GM12872 (cell line): ENCODE measurements around the gene RPS2.

Experiments
- TF ChIP-seq, protein P1 (sequence below): IDR thresholded peaks from 3 replicates; pipeline ENCODE4 v1.5.1; 2011; ENCODE audit warnings: low read depth, mild to moderate bottlenecking, low read length, moderate library complexity; ENCODE audit not compliant: insufficient read depth

Gene RPS2

DNA sequence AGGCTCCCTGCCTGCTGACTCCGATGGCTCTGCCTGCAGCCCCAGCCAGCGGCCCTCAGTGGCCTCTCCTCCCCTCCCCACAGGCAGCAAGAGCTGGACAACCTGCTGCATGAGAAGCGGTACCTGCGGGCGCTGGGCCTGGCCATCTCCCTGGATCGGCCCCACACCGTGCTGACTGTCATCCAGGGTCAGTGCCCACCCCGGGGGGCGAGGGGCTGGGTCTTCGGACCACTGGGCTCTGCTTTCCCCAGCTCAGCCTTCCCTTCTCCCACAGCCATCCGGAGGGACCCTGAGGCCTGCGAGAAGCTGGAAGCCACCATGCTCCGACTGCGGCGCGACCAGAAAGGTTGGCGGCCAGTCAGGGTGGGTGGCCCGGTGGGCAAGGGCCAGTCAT is 13.2 kb upstream of the RPS2 start:
- TF ChIP-seq, protein P1, sequence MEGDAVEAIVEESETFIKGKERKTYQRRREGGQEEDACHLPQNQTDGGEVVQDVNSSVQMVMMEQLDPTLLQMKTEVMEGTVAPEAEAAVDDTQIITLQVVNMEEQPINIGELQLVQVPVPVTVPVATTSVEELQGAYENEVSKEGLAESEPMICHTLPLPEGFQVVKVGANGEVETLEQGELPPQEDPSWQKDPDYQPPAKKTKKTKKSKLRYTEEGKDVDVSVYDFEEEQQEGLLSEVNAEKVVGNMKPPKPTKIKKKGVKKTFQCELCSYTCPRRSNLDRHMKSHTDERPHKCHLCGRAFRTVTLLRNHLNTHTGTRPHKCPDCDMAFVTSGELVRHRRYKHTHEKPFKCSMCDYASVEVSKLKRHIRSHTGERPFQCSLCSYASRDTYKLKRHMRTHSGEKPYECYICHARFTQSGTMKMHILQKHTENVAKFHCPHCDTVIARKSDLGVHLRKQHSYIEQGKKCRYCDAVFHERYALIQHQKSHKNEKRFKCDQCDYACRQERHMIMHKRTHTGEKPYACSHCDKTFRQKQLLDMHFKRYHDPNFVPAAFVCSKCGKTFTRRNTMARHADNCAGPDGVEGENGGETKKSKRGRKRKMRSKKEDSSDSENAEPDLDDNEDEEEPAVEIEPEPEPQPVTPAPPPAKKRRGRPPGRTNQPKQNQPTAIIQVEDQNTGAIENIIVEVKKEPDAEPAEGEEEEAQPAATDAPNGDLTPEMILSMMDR, result no peak

DNA sequence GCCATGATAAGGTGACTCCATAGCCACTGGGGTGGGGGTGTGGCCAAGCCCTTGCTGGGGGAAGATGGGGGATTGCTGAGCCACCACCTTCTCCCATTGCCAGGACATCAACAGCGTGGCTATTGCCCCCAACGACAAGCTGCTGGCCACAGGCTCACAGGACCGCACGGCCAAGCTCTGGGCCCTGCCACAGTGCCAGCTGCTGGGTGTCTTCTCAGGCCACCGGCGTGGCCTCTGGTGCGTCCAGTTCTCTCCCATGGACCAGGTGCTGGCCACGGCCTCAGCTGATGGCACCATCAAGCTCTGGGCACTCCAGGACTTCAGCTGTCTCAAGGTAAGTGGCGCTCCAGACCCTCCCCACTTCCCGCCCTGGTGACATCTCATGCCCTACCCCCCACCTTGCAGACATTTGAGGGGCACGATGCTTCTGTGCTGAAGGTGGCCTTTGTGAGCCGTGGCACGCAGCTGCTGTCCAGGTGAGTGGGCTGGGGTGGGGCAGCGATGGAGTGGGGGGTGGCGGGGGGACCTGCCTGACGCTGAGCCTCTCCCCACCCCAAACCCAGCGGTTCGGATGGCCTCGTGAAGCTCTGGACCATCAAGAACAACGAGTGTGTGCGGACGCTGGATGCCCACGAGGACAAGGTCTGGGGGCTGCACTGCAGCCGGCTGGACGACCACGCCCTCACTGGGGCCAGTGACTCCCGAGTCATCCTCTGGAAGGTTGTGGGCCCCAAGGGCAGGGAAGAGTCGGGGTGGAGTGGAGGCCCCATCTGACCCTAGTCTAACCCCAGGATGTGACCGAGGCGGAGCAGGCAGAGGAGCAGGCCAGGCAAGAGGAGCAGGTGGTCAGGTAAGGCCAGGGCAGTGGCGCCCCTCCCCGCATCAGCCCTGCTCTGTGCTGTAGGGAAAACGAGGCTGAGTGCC is 12.6 kb upstream of the RPS2 start:
- TF ChIP-seq, protein P1, result no peak

DNA sequence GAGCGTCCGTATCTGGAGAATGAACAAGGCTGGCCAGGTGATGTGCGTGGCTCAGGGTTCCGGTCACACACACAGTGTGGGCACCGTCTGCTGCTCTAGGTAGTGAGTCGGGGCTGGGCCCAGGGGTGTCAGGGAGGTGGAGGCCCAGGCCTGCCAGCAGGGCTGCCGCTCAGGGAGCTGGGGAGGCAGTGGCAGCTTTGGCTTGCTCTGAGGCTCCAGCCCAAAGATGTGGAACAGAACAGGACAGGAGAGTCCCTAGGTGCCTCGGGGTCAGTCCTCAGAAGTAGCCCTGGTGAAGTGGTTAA is 11.5 kb upstream of the RPS2 start:
- TF ChIP-seq, protein P1, result no peak

DNA sequence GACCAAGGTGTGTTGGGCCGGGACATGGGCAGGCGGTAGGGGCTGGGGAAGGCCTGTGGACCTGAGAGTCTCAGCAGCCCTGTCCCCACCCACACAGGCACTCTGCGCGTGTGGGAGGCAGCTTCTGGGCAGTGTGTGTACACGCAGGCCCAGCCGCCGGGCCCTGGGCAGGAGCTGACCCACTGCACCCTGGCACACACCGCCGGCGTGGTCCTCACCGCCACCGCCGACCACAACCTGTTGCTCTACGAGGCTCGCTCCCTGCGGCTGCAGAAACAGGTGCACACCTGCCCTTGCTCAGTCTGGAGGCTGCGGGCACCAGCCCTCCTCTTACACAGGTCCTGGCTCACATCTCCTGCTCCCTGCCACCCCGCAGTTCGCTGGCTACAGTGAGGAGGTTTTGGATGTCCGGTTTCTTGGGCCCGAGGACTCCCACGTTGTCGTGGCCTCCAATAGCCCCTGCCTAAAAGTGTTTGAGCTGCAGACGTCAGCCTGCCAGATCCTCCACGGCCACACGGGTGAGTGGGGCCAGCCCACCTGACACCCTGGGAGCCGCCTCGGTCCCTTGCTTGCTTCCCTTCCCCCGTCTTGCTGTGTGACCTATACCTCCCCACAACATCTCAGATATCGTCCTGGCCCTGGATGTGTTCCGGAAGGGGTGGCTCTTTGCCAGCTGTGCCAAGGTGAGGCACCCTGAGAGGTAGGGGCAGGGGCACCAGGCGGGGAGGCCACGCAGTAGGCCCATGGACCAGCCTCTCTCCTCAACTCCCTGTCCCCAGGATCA is 11.0 kb upstream of the RPS2 start:
- TF ChIP-seq, protein P1, result no peak

DNA sequence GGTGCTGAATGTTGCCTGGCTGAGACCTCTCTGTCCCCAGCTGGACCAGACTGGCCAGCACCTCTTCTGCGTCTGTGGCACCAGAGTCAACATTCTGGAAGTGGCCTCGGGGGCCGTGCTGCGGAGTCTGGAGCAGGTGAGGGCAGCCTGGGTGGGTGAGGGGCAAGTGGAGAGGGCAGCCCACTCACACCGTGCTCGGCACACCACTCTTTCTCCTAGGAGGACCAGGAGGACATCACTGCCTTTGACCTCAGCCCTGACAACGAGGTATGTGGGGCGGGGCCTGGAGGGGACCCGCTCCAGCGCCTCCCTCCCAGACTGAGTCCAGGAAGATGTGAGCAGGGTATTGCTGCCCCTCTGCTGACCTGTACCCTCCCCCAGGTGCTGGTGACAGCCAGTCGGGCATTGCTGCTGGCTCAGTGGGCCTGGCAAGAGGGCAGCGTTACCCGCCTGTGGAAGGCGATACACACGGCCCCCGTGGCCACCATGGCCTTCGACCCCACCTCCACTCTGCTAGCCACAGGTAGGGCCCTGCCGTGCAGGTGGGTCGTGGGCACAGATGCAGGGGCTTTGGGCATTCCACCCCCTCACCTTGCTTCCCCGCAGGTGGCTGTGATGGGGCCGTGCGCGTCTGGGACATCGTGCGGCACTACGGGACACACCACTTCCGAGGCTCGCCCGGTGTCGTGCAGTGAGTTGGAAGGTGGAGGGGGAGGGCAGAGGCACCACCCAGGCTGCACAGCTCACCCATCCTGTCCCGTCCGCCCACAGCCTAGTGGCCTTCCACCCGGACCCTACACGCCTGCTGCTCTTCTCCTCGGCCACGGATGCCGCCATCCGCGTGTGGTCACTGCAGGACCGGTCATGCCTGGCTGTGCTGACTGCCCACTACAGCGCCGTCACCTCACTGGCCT is 9.8 kb upstream of the RPS2 start:
- TF ChIP-seq, protein P1, result no peak

DNA sequence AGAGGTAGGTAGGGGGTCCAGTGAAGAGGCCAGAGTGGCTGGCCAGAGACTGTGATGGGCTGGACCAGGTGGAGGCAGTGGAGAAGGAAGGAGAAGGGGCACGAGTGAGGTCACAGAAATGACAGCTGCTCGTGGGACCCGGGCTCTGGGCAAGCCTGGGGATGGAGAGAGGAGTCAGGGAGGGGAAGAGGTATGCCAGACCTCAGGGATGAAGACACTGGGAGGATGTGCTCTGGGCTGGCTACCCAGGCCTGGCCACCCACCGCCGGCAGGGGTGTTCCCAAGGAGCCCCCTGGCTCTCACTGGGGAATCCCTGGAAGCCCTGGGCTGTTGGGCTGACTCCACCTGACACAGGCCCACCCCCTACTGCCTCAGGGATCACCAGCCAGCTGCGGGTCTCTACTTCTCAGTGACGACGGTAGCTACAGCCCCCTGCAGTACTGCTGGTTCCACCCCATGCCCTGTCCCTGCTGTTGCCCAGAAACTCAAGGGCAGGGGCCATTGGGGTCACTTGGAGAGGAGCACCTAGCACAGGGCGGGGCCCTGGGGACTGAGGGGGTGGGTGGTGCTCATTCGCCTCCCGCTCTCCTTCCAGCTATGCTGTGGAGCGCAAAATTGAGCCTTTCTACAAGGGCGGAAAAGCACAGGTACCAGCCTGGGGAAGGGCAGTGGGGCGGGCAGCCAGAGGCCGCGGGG is 9.0 kb upstream of the RPS2 start:
- TF ChIP-seq, protein P1, result no peak

DNA sequence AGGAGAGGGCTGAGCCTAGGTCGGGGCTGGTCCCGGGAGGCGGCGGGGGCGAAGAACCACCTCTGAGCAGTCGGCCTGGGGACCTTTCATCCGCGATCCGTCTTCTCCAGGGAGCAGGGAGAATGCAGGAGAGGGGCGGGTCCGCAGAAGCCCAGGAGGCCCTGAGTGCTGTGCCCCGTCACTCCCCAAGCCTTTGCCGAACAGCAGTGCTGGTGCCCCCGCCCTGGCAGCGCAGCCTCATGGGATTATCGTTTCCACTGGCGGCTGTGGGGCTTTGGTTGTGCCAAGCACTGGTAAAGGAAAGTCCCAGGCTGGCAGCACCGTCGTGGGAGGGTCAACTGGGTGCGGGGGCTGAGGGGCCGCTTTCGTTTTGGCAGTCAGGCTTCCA is 7.9 kb upstream of the RPS2 start:
- TF ChIP-seq, protein P1, result no peak
